Endothelial cell of umbilical vein (primary cell): ENCODE measurements around the gene CASP10. TPM values are rescaled to one million over a fixed set of nuclear protein-coding genes. Genes with fewer than 3 reads are reported as not detected.
"Not testable (repeated sequence)": the region's sequence is repeated elsewhere in the genome, so short reads cannot be mapped to it uniquely, and the experiment has no call there.

Source experiments
- BruUV-seq: library from RNA; stranded (reverse); fragments of 400-500 nt; replicated peaks from 2 replicates; lab custom pipeline; 2021; lab: Mats Ljungman, UMichigan
- CTCF ChIA-PET: fragments of 300-600, 350-600 bp; sonication (Branson Sonifier 250); formaldehyde crosslinking; loops from one replicate; lab custom pipeline; 2021; ENCODE audit warnings: antibody characterized with exemption, inconsistent platforms; lab: Charles Lee
- POLR2A ChIA-PET: fragments of 300-600, 350-600 bp; sonication (Branson Sonifier 250); formaldehyde crosslinking; loops from one replicate; lab custom pipeline; 2021; ENCODE audit warnings: antibody characterized with exemption, inconsistent platforms; lab: Charles Lee
- DNase-seq: peaks from one replicate; pipeline ENCODE4 v3.0.0-alpha.2; 2011; ENCODE audit warnings: low read depth, low spot score
- FAIRE-seq: peaks from 2 replicates; lab custom pipeline; 2011; peaks lifted over from hg19 to GRCh38; lab: Jason Lieb, UNC
- H2AFZ ChIP-seq: 2 replicates; pipeline ENCODE4 v1.6.0; 2012; ENCODE audit warnings: low read depth, low read length, control low read depth, inconsistent platforms
- H3K27ac ChIP-seq: 2 replicates; pipeline ENCODE4 v1.5.1; 2011; ENCODE audit warnings: low read depth, mild to moderate bottlenecking, control low read depth, low read length, moderate library complexity; ENCODE audit not compliant: insufficient read depth
- H3K27me3 ChIP-seq, 2 experiments: 2 replicates each; pipeline versions ENCODE4 v1.6.0 to v1.6.1; 2011; ENCODE audit warnings: low read length in 2 of 2, mixed read lengths in 1 of 2; ENCODE audit not compliant: control insufficient read depth in 2 of 2, insufficient read depth in 2 of 2
- H3K36me3 ChIP-seq, 2 experiments: 2 replicates in 1 of 2; 3 replicates in 1 of 2; pipeline ENCODE4 v1.5.1; 2011; ENCODE audit warnings: low read length in 2 of 2, mild to moderate bottlenecking in 1 of 2, moderate library complexity in 1 of 2; ENCODE audit not compliant: control insufficient read depth in 2 of 2, insufficient read depth in 2 of 2; ENCODE audit errors: extremely low read depth in 1 of 2
- H3K4me1 ChIP-seq: 3 replicates; pipeline ENCODE4 v1.5.1; 2011; ENCODE audit warnings: mild to moderate bottlenecking, low read length; ENCODE audit not compliant: control insufficient read depth, insufficient read depth; ENCODE audit errors: extremely low read depth
- H3K4me2 ChIP-seq: 2 replicates; pipeline ENCODE4 v1.6.1; 2011; ENCODE audit warnings: low read length, control low read depth, mixed read lengths; ENCODE audit not compliant: insufficient read depth
- H3K4me3 ChIP-seq, 3 experiments: fragments of 200-600 bp in 1 of 3; sonication (generic), shearing (Covaris generic) in 1 of 3; replicated peaks in 1 of 3; 2 replicates each; pipeline ENCODE4 v1.5.1; 2011 to 2016; ENCODE audit warnings: control low read depth in 3 of 3, low read length in 3 of 3, mild to moderate bottlenecking in 2 of 3, inconsistent platforms in 1 of 3, low read depth in 1 of 3, moderate library complexity in 1 of 3; ENCODE audit not compliant: insufficient read depth in 1 of 3
- H3K79me2 ChIP-seq: 2 replicates; pipeline ENCODE4 v1.6.0; 2012; ENCODE audit warnings: low read length, inconsistent platforms; ENCODE audit not compliant: control insufficient read depth, insufficient read depth
- H3K9ac ChIP-seq: replicated peaks from 2 replicates; pipeline ENCODE3; 2011; ENCODE audit warnings: low read length, control low read depth; ENCODE audit not compliant: insufficient read depth; ENCODE audit errors: extremely low read depth
- H3K9me1 ChIP-seq: replicated peaks from 3 replicates; pipeline ENCODE4 v1.6.0; 2011; ENCODE audit warnings: mild to moderate bottlenecking, low read length; ENCODE audit not compliant: control insufficient read depth, insufficient read depth; ENCODE audit errors: extremely low read depth
- H3K9me3 ChIP-seq: replicated peaks from 2 replicates; pipeline ENCODE4 v1.5.1; 2012; ENCODE audit warnings: low read length, inconsistent platforms; ENCODE audit not compliant: control insufficient read depth, insufficient read depth
- H4K20me1 ChIP-seq: replicated peaks from 2 replicates; pipeline ENCODE3; 2011; ENCODE audit warnings: mild to moderate bottlenecking, low read length; ENCODE audit not compliant: control insufficient read depth, insufficient read depth; ENCODE audit errors: extremely low read depth
- EZH2 ChIP-seq: IDR thresholded peaks from 2 replicates; pipeline ENCODE4 v1.6.1; 2012; ENCODE audit warnings: borderline replicate concordance, low read depth, mild to moderate bottlenecking, moderate library complexity, low read length, inconsistent platforms; ENCODE audit not compliant: severe bottlenecking
- FOS ChIP-seq: IDR thresholded peaks from 2 replicates; pipeline ENCODE4 v1.6.1; 2011; ENCODE audit warnings: mild to moderate bottlenecking, low read length, moderate library complexity, borderline replicate concordance; ENCODE audit not compliant: insufficient read depth
- JUN ChIP-seq: IDR thresholded peaks from 2 replicates; pipeline ENCODE4 v1.6.1; 2011; ENCODE audit warnings: borderline replicate concordance, low read depth; ENCODE audit not compliant: insufficient read length, insufficient read depth
- dilution Hi-C: fragments of 300-500 bp; cut with MboI; formaldehyde crosslinking; loops from one replicate; pipeline ENCODE4 v1.15.0; 2019; ENCODE audit warnings: low sequenced_read_pairs; ENCODE audit not compliant: extremely low pct_ligation_motif_present
- intact Hi-C: fragments of 100-400 bp; cut with micrococcal nuclease; formaldehyde crosslinking; loops from one replicate; pipeline ENCODE4 v1.10.0; 2022
- polyA plus RNA-seq, 4 experiments: library from polyadenylated mRNA; depleted of rRNA in 3 of 4; stranded (reverse) in 3 of 4; unstranded in 1 of 4; fragments of >200 nt; gene quantifications; 2 replicates each; pipeline versions ENCODE4 v1.2.1 to v1.2.3, GENCODE V29; 2011 to 2012; ENCODE audit warnings: missing spikeins in 1 of 4
- total RNA-seq: library from RNA; stranded (reverse); gene quantifications from 2 replicates; pipeline ENCODE4 v1.2.3, GENCODE V29; 2021

The CASP10 gene
- total and polyA plus RNA-seq, 2 donors (not counting 3 experiments of a cell fraction or from before 2014, with no cell fraction given), result 16.4 to 37.6 TPM

DNA sequence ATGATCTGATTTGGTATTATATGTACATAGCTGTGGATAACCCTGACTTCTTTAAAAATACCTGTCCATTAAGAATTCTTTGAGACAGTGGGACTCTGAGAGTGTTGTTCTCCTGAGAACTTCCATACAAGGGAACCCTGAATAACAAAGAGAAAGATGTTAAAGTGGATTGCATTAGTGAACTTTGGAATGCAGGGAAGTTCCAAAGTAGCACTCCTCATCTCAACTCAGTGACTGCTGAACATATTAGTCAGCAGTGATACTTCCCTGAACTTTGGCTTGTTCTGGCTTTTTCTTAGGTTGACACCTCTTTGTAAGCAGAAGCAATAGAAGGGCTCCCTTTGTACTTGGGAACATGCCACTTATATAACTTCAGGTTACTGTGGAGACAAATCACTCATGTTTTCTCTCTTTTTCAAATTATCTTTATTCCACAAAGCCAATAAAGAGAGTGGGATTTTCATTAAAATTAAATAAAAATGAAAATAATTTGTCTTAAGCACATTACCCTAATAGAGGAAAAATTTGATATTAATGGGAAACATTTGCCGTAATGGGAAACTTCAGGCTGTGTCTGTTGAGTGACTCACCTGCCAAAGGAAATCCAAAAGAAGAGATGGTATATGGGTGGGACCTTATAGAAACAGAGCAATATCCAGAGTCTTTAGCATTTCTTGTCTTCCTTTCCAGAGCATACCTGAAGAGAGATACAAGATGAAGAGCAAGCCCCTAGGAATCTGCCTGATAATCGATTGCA, 33.7 kb upstream of the CASP10 start:
- H3K4me2 ChIP-seq, result peak overlapping the region; percentile 27

DNA sequence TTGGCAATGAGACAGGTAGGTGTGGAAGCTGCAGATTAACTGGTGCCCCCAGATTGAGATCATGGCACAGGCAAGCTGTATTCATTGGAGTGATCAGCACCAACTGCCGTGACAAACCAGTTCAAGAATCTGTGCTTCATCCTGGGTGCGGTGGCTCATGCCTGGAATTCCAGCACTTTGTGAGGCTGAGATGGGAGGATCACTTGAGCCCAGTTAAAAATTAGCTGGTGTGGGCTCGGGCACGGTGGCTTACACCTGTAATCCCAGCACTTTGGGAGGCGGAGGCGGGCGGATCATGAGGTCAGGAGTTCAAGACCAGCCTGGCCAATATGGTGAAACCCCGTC, 33.1 kb upstream of the CASP10 start:
- H3K27ac ChIP-seq, result peak overlapping the region; percentile 77
- H4K20me1 ChIP-seq, BruUV-seq, H3K9me3 ChIP-seq, intact Hi-C loops, FAIRE-seq, POLR2A ChIA-PET, DNase-seq, H3K9me1 ChIP-seq, H2AFZ ChIP-seq, dilution Hi-C loops, H3K4me3 ChIP-seq, H3K27me3 ChIP-seq: not testable (repeated sequence)
- peaks cover 49% of the 10 kb centered on the region for H3K4me1 ChIP-seq
- H3K79me2 ChIP-seq, result peaks cover 28% of the 10 kb centered on the region
- H3K4me2 ChIP-seq, result peak overlapping the region; percentile 27
- H3K36me3 ChIP-seq, result peaks cover 14 to 28% of the 10 kb centered on the region in 2 experiments
- peak overlapping the region; percentile 16 for H3K9ac ChIP-seq
- CTCF ChIA-PET, result interaction anchor here (1.1 to 1.9 kb wide), 2 partner anchors 32 to 244 kb away, joined by 3 to 9 read pairs; no protein-coding TSS in a partner anchor

More for the DNA sequence above, 33.7 kb upstream of the CASP10 start:
- no TSS peak for BruUV-seq
- intact Hi-C loops (no loop called here), dilution Hi-C loops (no loop called here)
- Histone ChIP-seq H3K79me2 (peaks cover 23% of the 10 kb centered on the region), H3K27ac (peak overlapping the region; percentile 77), H3K4me3 (no peak overlapping the region), H2AFZ (no peak overlapping the region), H3K9ac (peak overlapping the region; percentile 61), H3K4me1 (peaks cover 49% of the 10 kb centered on the region), H3K27me3 (no peaks in the 10 kb centered on the region), H3K9me1 (no peaks in the 10 kb centered on the region), H4K20me1 (no peaks in the 10 kb centered on the region), H3K9me3 (no peaks in the 10 kb centered on the region), H3K36me3 (peaks cover 13 to 24% of the 10 kb centered on the region in 2 experiments)
- TF ChIP-seq FOS, result peak; percentile 53
- TF ChIP-seq JUN, result peak; percentile 14
- TF ChIP-seq EZH2, result no peak
- POLR2A ChIA-PET, result interaction anchor here (0.8 to 0.9 kb wide), 2 partner anchors 9 to 33 kb away, joined by 5 read pairs; no protein-coding TSS in a partner anchor
- DNase-seq (peak; percentile 76), FAIRE-seq (peak; percentile 81)
- CTCF ChIA-PET, result interaction anchor here (0.8 to 5.5 kb wide), 8 partner anchors 9 to 244 kb away, joined by 3 to 50 read pairs (median 6); partner anchors contain the start of gene CFLAR
